ENCODE measurements around the gene PON1.

DNA sequence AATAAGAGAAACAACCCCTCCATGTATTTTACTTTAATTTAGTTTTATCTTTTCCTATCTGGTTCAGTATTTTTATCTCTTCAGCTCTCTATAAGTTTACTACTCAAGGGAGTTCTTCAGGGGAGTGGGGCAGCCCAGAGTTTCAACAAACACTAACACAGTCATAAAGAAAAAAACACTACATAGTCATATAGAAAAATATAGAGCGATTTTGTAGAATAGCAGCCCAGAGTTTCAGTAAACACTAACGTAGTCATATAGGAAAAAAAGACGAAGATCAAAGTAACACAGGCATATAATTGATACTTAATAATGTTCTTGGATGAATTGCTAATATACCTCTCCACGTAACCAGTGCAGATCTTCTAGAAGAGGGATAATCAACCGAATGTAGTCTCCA is 54.7 kb downstream of the PON1 start:
- TF ChIP-seq JUN (IDR thresholded peaks at IDR 0.05; ENCODE audit: low read depth, low read length) = no peak
- no peak for TF ChIP-seq POLR2AphosphoS5 (IDR thresholded peaks at IDR 0.05; ENCODE audit: low read depth, low read length)
- no peak for TF ChIP-seq POLR2A (IDR thresholded peaks at IDR 0.05; ENCODE audit: control extremely low read depth in 1 of 2, low read depth in 2 of 2, low read length in 2 of 2)
- no peak for TF ChIP-seq SRF (IDR thresholded peaks at IDR 0.05; ENCODE audit: low read depth, low read length)
- TF ChIP-seq SUZ12 (IDR thresholded peaks at IDR 0.05; ENCODE audit: low read length) = no peak
- no peak for TF ChIP-seq TAF1 (IDR thresholded peaks at IDR 0.05; ENCODE audit: low read depth, low read length)
- TF ChIP-seq, protein P1, sequence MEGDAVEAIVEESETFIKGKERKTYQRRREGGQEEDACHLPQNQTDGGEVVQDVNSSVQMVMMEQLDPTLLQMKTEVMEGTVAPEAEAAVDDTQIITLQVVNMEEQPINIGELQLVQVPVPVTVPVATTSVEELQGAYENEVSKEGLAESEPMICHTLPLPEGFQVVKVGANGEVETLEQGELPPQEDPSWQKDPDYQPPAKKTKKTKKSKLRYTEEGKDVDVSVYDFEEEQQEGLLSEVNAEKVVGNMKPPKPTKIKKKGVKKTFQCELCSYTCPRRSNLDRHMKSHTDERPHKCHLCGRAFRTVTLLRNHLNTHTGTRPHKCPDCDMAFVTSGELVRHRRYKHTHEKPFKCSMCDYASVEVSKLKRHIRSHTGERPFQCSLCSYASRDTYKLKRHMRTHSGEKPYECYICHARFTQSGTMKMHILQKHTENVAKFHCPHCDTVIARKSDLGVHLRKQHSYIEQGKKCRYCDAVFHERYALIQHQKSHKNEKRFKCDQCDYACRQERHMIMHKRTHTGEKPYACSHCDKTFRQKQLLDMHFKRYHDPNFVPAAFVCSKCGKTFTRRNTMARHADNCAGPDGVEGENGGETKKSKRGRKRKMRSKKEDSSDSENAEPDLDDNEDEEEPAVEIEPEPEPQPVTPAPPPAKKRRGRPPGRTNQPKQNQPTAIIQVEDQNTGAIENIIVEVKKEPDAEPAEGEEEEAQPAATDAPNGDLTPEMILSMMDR (IDR thresholded peaks at IDR 0.05; ENCODE audit: control extremely low read depth in 1 of 3, insufficient read depth in 1 of 3, low read depth in 1 of 3, low read length in 3 of 3) = no peak
- no peak for TF ChIP-seq EP300 (IDR thresholded peaks at IDR 0.05; ENCODE audit: borderline replicate concordance in 1 of 2, low read depth in 2 of 2, low read length in 2 of 2)
- TF ChIP-seq MAFK (IDR thresholded peaks at IDR 0.05; ENCODE audit: low read depth, low read length) = no peak
- no peak for TF ChIP-seq JUND (IDR thresholded peaks at IDR 0.05; ENCODE audit: low read length)
- no peak for TF ChIP-seq EZH2 (IDR thresholded peaks at IDR 0.05; ENCODE audit: low read depth, low read length, severe bottlenecking)
- TF ChIP-seq BRCA1 (IDR thresholded peaks at IDR 0.05; ENCODE audit: low read depth, low read length) = no peak

Data from H1 (cell line).